Measurements from ENCODE around the gene TRPV3.
"Not testable (repeated sequence)": the region's sequence is repeated elsewhere in the genome, so short reads cannot be mapped to it uniquely, and the experiment has no call there.

The TRPV3 gene

GRCh38 chr17:3573246-3574100 lies 15.9 kb upstream of the TRPV3 start:
- no peak for DNase-seq (ENCODE audit: low read depth in 2 of 2)

- no peak for DNase-seq (ENCODE audit: low read depth in 2 of 2)
Measured at GRCh38 chr17:3572231-3572630, 14.6 kb upstream of the TRPV3 start.

- no peak for DNase-seq (ENCODE audit: low read depth in 2 of 2)
Measured at GRCh38 chr17:3571043-3571900, 13.7 kb upstream of the TRPV3 start.

GRCh38 chr17:3569534-3570137 lies 12.0 kb upstream of the TRPV3 start:
- DNase-seq (ENCODE audit: low read depth in 2 of 2) = no peak

GRCh38 chr17:3566551-3566950 lies 8.9 kb upstream of the TRPV3 start:
- no peak for DNase-seq (ENCODE audit: low read depth in 2 of 2)

- DNase-seq (ENCODE audit: low read depth in 2 of 2) = no peak
Measured at GRCh38 chr17:3565143-3565542, 7.5 kb upstream of the TRPV3 start.

- DNase-seq (ENCODE audit: low read depth in 2 of 2) = not testable (repeated sequence)
Measured at GRCh38 chr17:3564241-3564640, 6.6 kb upstream of the TRPV3 start.

GRCh38 chr17:3559270-3559645 lies 1.6 kb upstream of the TRPV3 start:
- DNase-seq (ENCODE audit: low read depth in 2 of 2) = no peak

- peak in 1 of 2 donors; percentile 9 for DNase-seq (ENCODE audit: low read depth in 2 of 2)
Measured at GRCh38 chr17:3558603-3559269, 1.1 kb upstream of the TRPV3 start.

- DNase-seq (ENCODE audit: low read depth in 2 of 2) = no peak
Measured at GRCh38 chr17:3556916-3557767, 470 bp downstream of the TRPV3 start.

- DNase-seq (ENCODE audit: low read depth in 2 of 2) = no peak
Measured at GRCh38 chr17:3556239-3556915, 1.2 kb downstream of the TRPV3 start.

GRCh38 chr17:3555189-3555796 lies 2.3 kb downstream of the TRPV3 start:
- DNase-seq (ENCODE audit: low read depth in 2 of 2) = no peak

GRCh38 chr17:3554440-3554839 lies 3.2 kb downstream of the TRPV3 start:
- no peak for DNase-seq (ENCODE audit: low read depth in 2 of 2)

GRCh38 chr17:3553419-3554401 lies 3.9 kb downstream of the TRPV3 start:
- no peak for DNase-seq (ENCODE audit: low read depth in 2 of 2)

GRCh38 chr17:3552916-3553315 lies 4.7 kb downstream of the TRPV3 start:
- DNase-seq (ENCODE audit: low read depth in 2 of 2) = no peak

GRCh38 chr17:3551189-3551588 lies 6.4 kb downstream of the TRPV3 start:
- no peak for DNase-seq (ENCODE audit: low read depth in 2 of 2)

GRCh38 chr17:3549610-3550162 lies 7.9 kb downstream of the TRPV3 start:
- no peak for DNase-seq (ENCODE audit: low read depth in 2 of 2)

GRCh38 chr17:3547628-3548027 lies 10.0 kb downstream of the TRPV3 start:
- DNase-seq (ENCODE audit: low read depth in 2 of 2) = no peak
